Stimulated activated CD8-positive, alpha-beta memory T cell treated with anti-CD3 and anti-CD28 coated beads, Interleukin-4, amount 100 ng/mL, for 1 hour (primary cell): Measurements from ENCODE around the gene PRRX2.

Experiments
- DNase-seq, 2 donors: peaks; one replicate each; pipeline ENCODE4 v3.0.0-alpha.2; 2020; ENCODE audit warnings: low read depth in 2 of 2, low spot score in 1 of 2

PRRX2 gene

GRCh38 chr9:129676975-129677374 is 11.5 kb downstream of the PRRX2 start:
- DNase-seq, result no peak

GRCh38 chr9:129677456-129677855 is 12.0 kb downstream of the PRRX2 start:
- no peak for DNase-seq

GRCh38 chr9:129678844-129679243 is 13.4 kb downstream of the PRRX2 start:
- DNase-seq, result no peak

- no peak for DNase-seq
Measured at GRCh38 chr9:129679537-129679936, 14.1 kb downstream of the PRRX2 start.

GRCh38 chr9:129681924-129682323 is 16.5 kb downstream of the PRRX2 start:
- DNase-seq, result no peak

- no peak for DNase-seq
Measured at GRCh38 chr9:129682381-129682780, 16.9 kb downstream of the PRRX2 start.

GRCh38 chr9:129685220-129685932 is 19.9 kb downstream of the PRRX2 start:
- no peak for DNase-seq

GRCh38 chr9:129685933-129686259 is 20.4 kb downstream of the PRRX2 start:
- DNase-seq, result no peak

GRCh38 chr9:129686736-129687135 is 21.3 kb downstream of the PRRX2 start:
- no peak for DNase-seq

GRCh38 chr9:129687391-129687790 is 21.9 kb downstream of the PRRX2 start:
- DNase-seq, result no peak

GRCh38 chr9:129688285-129689043 is 23.0 kb downstream of the PRRX2 start:
- no peak for DNase-seq

GRCh38 chr9:129692534-129692933 is 27.1 kb downstream of the PRRX2 start:
- no peak for DNase-seq

- DNase-seq, result no peak
Measured at GRCh38 chr9:129693741-129694140, 28.3 kb downstream of the PRRX2 start.

GRCh38 chr9:129694243-129694646 is 28.8 kb downstream of the PRRX2 start:
- DNase-seq, result no peak

GRCh38 chr9:129695870-129696269 is 30.4 kb downstream of the PRRX2 start:
- DNase-seq, result no peak

GRCh38 chr9:129696944-129697655 is 31.7 kb downstream of the PRRX2 start:
- no peak for DNase-seq

- DNase-seq, result no peak
Measured at GRCh38 chr9:129697656-129698253, 32.3 kb downstream of the PRRX2 start.

GRCh38 chr9:129698254-129698757 is 32.9 kb downstream of the PRRX2 start:
- DNase-seq, result no peak

GRCh38 chr9:129701054-129701453 is 35.6 kb downstream of the PRRX2 start:
- no peak for DNase-seq

GRCh38 chr9:129701549-129701948 is 36.1 kb downstream of the PRRX2 start:
- no peak for DNase-seq
